Thyroid gland (tissue), 4 donors: Measurements from ENCODE around the gene C3orf38. TPM values are rescaled to one million over a fixed set of nuclear protein-coding genes. Genes with fewer than 3 reads are reported as not detected.

Experiments used
- DNase-seq, 2 donors: peaks; one replicate each; pipeline ENCODE4 v3.0.0-alpha.2; 2019
- H3K27ac ChIP-seq, 3 donors: fragments of 200-600 bp; sonication (generic); 1 replicate in 2 of 3; 2 replicates in 1 of 3; pipeline ENCODE4 v1.5.1; 2016 to 2019; ENCODE audit warnings: mild to moderate bottlenecking in 1 of 3, moderate library complexity in 1 of 3
- H3K27me3 ChIP-seq: fragments of 200-600 bp; sonication (generic); one replicate; pipeline ENCODE4 v1.5.1; 2019
- H3K36me3 ChIP-seq, 2 donors: fragments of 200-600 bp; sonication (generic); one replicate each; pipeline ENCODE4 v1.5.1; 2016 to 2019
- H3K4me1 ChIP-seq, 2 donors: fragments of 200-600 bp; sonication (generic); one replicate each; pipeline ENCODE4 v1.5.1; 2017 to 2019
- H3K4me3 ChIP-seq, 3 donors: fragments of 200-600 bp; sonication (generic); replicated peaks in 1 of 3; 1 replicate in 2 of 3; 2 replicates in 1 of 3; pipeline ENCODE4 v1.5.1; 2016; ENCODE audit warnings: mild to moderate bottlenecking in 1 of 3
- H3K9me3 ChIP-seq: fragments of 200-600 bp; sonication (generic); one replicate; pipeline ENCODE4 v1.5.1; 2017
- POLR2A ChIP-seq, 2 donors: fragments of 450-650 bp; IDR thresholded peaks; one replicate each; pipeline ENCODE4 v1.6.1; 2017; ENCODE audit warnings: antibody characterized with exemption in 2 of 2, mild to moderate bottlenecking in 2 of 2, moderate library complexity in 1 of 2
- WGBS, 2 donors: methylation state at CpG; one replicate each; pipeline ENCODE4 v1.1.5; 2017; 5-methylcytosine and 5-hydroxymethylcytosine counted together
- intact Hi-C: fragments of 100-400 bp; cut with DNase I; formaldehyde crosslinking; loops from one replicate; pipeline ENCODE4 v1.15.1; 2023
- total RNA-seq, 4 donors: library from RNA; depleted of rRNA; stranded (reverse); fragments of >200 nt; gene quantifications; one replicate each; pipeline ENCODE4 v1.2.3, GENCODE V29; 2016
- TF ChIP-seq, protein P1 (sequence below), 6 experiments: fragments of 200-600 bp in 3 of 6; fragments of 450-650 bp in 3 of 6; sonication (generic) in 3 of 6; IDR thresholded peaks; one replicate each; pipeline ENCODE4 v1.5.1; 2016 to 2019; ENCODE audit warnings: antibody characterized with exemption in 6 of 6, mild to moderate bottlenecking in 2 of 6, inconsistent platforms in 1 of 6, moderate library complexity in 1 of 6

C3orf38 gene
- total RNA-seq, 4 donors from 2014 or later = 23.0 to 30.2 (median 24.7) TPM

DNA sequence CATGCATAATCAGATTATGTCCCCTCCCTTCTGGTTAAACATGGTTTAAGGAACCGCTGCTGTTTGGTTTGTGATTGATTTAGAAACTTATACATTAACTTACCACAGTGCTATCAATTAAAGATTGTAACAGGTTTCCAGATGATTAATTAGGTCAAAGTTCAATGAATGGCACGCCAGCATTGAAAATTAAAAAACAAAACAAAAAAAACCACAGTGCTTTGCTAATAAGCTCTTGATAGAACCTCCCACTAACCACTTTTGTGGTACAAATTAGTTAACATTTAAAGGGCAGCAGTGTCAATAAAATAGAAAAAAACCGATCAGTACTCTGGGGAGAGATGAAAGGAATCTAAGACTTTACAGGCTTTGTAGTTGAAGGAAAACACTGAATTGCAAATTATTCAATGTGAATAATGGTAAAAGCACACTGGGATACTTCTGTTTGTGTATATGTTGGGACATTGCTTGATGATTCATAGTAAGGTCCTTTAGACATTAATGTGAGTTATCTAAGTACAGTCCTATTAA is 7.6 kb upstream of the C3orf38 start:
- peaks cover 0 to 3% of the 10 kb centered on the region in 2 donors for H3K36me3 ChIP-seq
- TF ChIP-seq, protein P1, sequence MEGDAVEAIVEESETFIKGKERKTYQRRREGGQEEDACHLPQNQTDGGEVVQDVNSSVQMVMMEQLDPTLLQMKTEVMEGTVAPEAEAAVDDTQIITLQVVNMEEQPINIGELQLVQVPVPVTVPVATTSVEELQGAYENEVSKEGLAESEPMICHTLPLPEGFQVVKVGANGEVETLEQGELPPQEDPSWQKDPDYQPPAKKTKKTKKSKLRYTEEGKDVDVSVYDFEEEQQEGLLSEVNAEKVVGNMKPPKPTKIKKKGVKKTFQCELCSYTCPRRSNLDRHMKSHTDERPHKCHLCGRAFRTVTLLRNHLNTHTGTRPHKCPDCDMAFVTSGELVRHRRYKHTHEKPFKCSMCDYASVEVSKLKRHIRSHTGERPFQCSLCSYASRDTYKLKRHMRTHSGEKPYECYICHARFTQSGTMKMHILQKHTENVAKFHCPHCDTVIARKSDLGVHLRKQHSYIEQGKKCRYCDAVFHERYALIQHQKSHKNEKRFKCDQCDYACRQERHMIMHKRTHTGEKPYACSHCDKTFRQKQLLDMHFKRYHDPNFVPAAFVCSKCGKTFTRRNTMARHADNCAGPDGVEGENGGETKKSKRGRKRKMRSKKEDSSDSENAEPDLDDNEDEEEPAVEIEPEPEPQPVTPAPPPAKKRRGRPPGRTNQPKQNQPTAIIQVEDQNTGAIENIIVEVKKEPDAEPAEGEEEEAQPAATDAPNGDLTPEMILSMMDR (IDR thresholded peaks at IDR 0.05) = no peak
- no peak for TF ChIP-seq POLR2A (IDR thresholded peaks at IDR 0.05)
- H3K4me1 ChIP-seq = no peaks in the 10 kb centered on the region
- H3K4me3 ChIP-seq = no peak overlapping the region
- DNase-seq = no peak
- 87 to 91% methylated on average over 3 of the region's 3 CpGs for WGBS, 2 donors
- intact Hi-C loops = no loop called here
- H3K9me3 ChIP-seq = no peaks in the 10 kb centered on the region
- no peak overlapping the region for H3K27ac ChIP-seq
- H3K27me3 ChIP-seq = no peaks in the 10 kb centered on the region

DNA sequence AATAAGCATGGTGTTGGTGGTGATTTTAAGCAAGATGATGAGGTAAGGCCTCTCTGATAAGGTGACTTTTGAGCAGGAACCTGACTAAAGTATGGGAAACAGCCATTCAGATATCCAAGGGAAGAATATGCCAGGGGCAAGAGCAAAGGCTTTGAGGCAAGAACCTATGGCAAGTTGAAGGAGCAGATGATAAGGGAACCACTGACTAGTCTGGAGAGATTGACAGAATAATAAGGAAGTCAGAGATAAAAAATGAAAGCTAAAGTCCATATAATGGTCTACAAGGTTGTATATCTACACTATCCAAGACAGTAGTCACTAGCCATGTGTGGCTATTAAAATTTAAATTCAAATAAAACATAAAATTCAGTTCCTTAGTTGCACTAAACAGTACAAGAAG is 2.5 kb upstream of the C3orf38 start:
- H3K4me1 ChIP-seq = peaks cover 13 to 14% of the 10 kb centered on the region in 2 donors
- no peaks in the 10 kb centered on the region for H3K36me3 ChIP-seq
- no peaks in the 10 kb centered on the region for H3K27me3 ChIP-seq
- no peak overlapping the region for H3K4me3 ChIP-seq
- DNase-seq = no peak
- intact Hi-C loops = no loop called here
- TF ChIP-seq POLR2A (IDR thresholded peaks at IDR 0.05) = no peak
- TF ChIP-seq, protein P1 (IDR thresholded peaks at IDR 0.05) = no peak
- H3K27ac ChIP-seq = no peak overlapping the region
- H3K9me3 ChIP-seq = no peaks in the 10 kb centered on the region

DNA sequence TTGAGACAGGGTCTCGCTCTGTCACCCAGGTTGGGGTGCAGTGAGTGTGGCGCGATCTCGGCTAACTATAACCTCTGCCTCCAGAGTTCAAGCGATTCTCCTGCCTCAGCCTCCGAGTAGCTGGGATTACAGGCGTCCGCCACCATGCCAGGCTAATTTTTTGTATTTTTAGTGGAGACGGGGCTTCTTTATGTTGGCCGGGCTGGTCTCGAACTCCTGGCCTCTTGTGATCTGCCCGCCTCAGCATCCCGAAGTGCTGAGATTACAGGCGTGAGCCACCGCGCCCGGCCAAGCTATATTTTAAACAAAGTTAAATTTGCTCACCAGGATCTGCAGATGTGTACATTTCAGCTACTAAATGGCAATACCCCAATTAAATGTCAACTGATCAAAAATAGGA is 1.1 kb upstream of the C3orf38 start:
- H3K9me3 ChIP-seq = no peaks in the 10 kb centered on the region
- H3K27me3 ChIP-seq = no peaks in the 10 kb centered on the region
- DNase-seq = no peak
- no peak overlapping the region for H3K27ac ChIP-seq
- peak overlapping the region in 2 of 3 donors; percentile 48 to 83 for H3K4me3 ChIP-seq
- 65 to 71% methylated on average over 17 of the region's 17 CpGs for WGBS, 2 donors
- peaks cover 13 to 14% of the 10 kb centered on the region in 2 donors for H3K4me1 ChIP-seq
- intact Hi-C loops = no loop called here
- H3K36me3 ChIP-seq = peaks cover 0 to 6% of the 10 kb centered on the region in 2 donors
- TF ChIP-seq POLR2A (IDR thresholded peaks at IDR 0.05) = no peak
- TF ChIP-seq, protein P1 (IDR thresholded peaks at IDR 0.05) = no peak

DNA sequence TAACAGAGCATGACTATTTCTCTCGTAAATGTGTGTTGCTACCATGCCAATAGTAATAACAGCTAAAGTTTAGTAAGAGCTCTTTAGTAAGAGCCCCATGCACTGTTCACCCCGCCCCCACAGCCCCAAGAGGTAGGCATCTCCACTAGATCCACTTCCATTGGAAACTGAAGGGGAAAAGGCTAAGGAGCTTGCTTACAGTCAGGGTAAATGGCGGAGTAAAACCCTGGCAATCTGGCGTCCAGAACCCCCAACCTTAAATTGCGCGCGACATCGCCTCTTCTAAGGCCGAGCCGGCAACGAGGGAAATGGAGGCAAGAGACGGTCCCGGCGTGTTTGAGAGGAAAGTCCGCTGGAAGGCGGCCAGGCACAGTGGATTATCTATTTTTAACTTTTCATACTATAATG is 654 bp upstream of the C3orf38 start:
- WGBS, 2 donors = 0 to 1% methylated on average over 16 of the region's 16 CpGs
- Histone ChIP-seq H3K27ac (peak overlapping the region in 2 of 3 donors; percentile 85 to 99), H3K36me3 (peaks cover 0 to 6% of the 10 kb centered on the region in 2 donors), H3K27me3 (no peaks in the 10 kb centered on the region), H3K4me3 (peak overlapping the region in 2 of 3 donors; percentile 48 to 83), H3K9me3 (no peaks in the 10 kb centered on the region), H3K4me1 (peaks cover 13 to 14% of the 10 kb centered on the region in 2 donors)
- no peak for DNase-seq
- intact Hi-C loops = no loop called here
- TF ChIP-seq, protein P1 (IDR thresholded peaks at IDR 0.05) = no peak
- TF ChIP-seq POLR2A (IDR thresholded peaks at IDR 0.05) = no peak

DNA sequence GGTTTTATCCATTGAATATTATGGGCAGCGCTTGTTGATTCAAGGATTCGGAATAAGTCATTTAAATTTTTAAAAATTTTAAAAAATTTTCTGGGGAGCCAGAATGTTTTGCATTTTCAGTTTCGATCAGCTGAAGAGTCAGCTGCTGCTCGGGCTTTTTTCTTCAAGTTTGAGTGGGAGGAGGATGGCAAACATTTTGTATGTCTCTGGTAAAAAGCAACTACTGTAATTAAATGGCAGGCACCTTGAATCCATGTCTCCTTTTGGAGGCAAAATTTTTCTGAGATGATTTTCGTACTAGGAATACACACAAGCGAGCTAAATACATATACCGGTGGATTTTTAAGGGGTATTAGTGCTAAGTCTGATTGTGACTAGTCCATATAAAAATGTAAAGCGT is 612 bp downstream of the C3orf38 start:
- no peak for DNase-seq
- Histone ChIP-seq H3K4me3 (peak overlapping the region; percentile 48 to 83 (median 83)), H3K27ac (peak overlapping the region; percentile 85 to 99 (median 88)), H3K9me3 (no peaks in the 10 kb centered on the region), H3K4me1 (peaks cover 13 to 14% of the 10 kb centered on the region in 2 donors), H3K27me3 (no peaks in the 10 kb centered on the region), H3K36me3 (peaks cover 8 to 13% of the 10 kb centered on the region in 2 donors)
- intact Hi-C loops = loop anchor here (10.0 kb wide), 1 partner anchor 86 kb away; no protein-coding TSS in a partner anchor
- WGBS, 2 donors = 0 to 2% methylated on average over 8 of the region's 8 CpGs
- TF ChIP-seq POLR2A (IDR thresholded peaks at IDR 0.05) = no peak
- TF ChIP-seq, protein P1 (IDR thresholded peaks at IDR 0.05) = no peak
